Fibroblast of villous mesenchyme (primary cell): ENCODE data around the gene U2AF2. TPM values are rescaled to one million over a fixed set of nuclear protein-coding genes. Genes with fewer than 3 reads are reported as not detected.
"Not testable (repeated sequence)": the region's sequence is repeated elsewhere in the genome, so short reads cannot be mapped to it uniquely, and the experiment has no call there.

Source experiments
- DNase-seq: peaks from one replicate; pipeline ENCODE4 v3.0.0-alpha.2; 2010; ENCODE audit warnings: low read depth
- H3K4me3 ChIP-seq: 2 replicates; pipeline ENCODE4 v1.5.1; 2011; ENCODE audit warnings: low read depth, mild to moderate bottlenecking, low read length
- CTCF ChIP-seq: IDR thresholded peaks from 2 replicates; pipeline ENCODE4 v1.5.1; 2012; ENCODE audit warnings: low read depth, mild to moderate bottlenecking, low read length; ENCODE audit not compliant: insufficient read depth
- total RNA-seq: library from RNA; depleted of rRNA; stranded (reverse); fragments of >200 nt; gene quantifications from 2 replicates; pipeline ENCODE4 v1.2.3, GENCODE V29; 2012

U2AF2 gene
- total RNA-seq, 1 donor = 111 TPM

GRCh38 chr19:55712804-55713631, 58.2 kb downstream of the U2AF2 start:
- TF ChIP-seq CTCF = no peak
- DNase-seq = no peak
- no peak overlapping the region for H3K4me3 ChIP-seq

- no peak for DNase-seq
- no peak for TF ChIP-seq CTCF
- no peak overlapping the region for H3K4me3 ChIP-seq
These were observed 61.7 kb downstream of the U2AF2 start for GRCh38 chr19:55716531-55716930.

- no peak for DNase-seq
- H3K4me3 ChIP-seq = no peak overlapping the region
- no peak for TF ChIP-seq CTCF
These were observed 62.4 kb downstream of the U2AF2 start for GRCh38 chr19:55717251-55717650.

- DNase-seq, H3K4me3 ChIP-seq: not testable (repeated sequence)
These were observed 63.3 kb downstream of the U2AF2 start for GRCh38 chr19:55717879-55718711.

- no peak for DNase-seq
- TF ChIP-seq CTCF = no peak
- H3K4me3 ChIP-seq = no peak overlapping the region
These were observed 65.4 kb downstream of the U2AF2 start for GRCh38 chr19:55720214-55720746.

GRCh38 chr19:55720801-55721200, 66.0 kb downstream of the U2AF2 start:
- no peak for DNase-seq
- H3K4me3 ChIP-seq = no peak overlapping the region
- TF ChIP-seq CTCF = no peak

GRCh38 chr19:55723491-55723890, 68.7 kb downstream of the U2AF2 start:
- no peak for TF ChIP-seq CTCF
- H3K4me3 ChIP-seq = no peak overlapping the region
- no peak for DNase-seq
